Left lung (tissue), 10 donors: ENCODE data around the gene ROMO1. TPM values are rescaled to one million over a fixed set of nuclear protein-coding genes. Genes with fewer than 3 reads are reported as not detected.
"Not testable (repeated sequence)": the region's sequence is repeated elsewhere in the genome, so short reads cannot be mapped to it uniquely, and the experiment has no call there.

Source experiments
- ATAC-seq: fragments of 200-7000 bp; cut with Tn5 transposase; one replicate; pipeline ENCODE4 v1.9.1; 2020; ENCODE audit warnings: moderate library complexity
- DNase-seq, 4 donors: peaks; one replicate each; pipeline ENCODE4 v3.0.0-alpha.2; 2013 to 2020
- H3K27ac ChIP-seq, 2 donors: fragments of 200-600 bp; sonication (generic) in 1 of 2; one replicate each; pipeline versions ENCODE4 v1.5.0 to v1.8.0; 2020 to 2021
- H3K27me3 ChIP-seq, 2 donors: fragments of 200-600 bp; sonication (generic) in 1 of 2; one replicate each; pipeline versions ENCODE4 v1.5.0 to v1.8.0; 2020 to 2021
- H3K36me3 ChIP-seq, 2 donors: fragments of 200-600 bp; sonication (generic) in 1 of 2; one replicate each; pipeline versions ENCODE4 v1.5.0 to v1.8.0; 2020 to 2021
- H3K4me1 ChIP-seq, 2 donors: fragments of 200-600 bp; one replicate each; pipeline ENCODE4 v1.8.0; 2021
- H3K4me3 ChIP-seq, 2 donors: fragments of 200-600 bp; sonication (generic) in 1 of 2; one replicate each; pipeline versions ENCODE4 v1.5.0 to v1.8.0; 2020 to 2021; ENCODE audit warnings: mild to moderate bottlenecking in 1 of 2
- H3K9me3 ChIP-seq, 2 donors: fragments of 200-600 bp; sonication (generic) in 1 of 2; one replicate each; pipeline versions ENCODE4 v1.5.0 to v1.8.0; 2020 to 2021
- CTCF ChIP-seq, 2 donors: fragments of 200-600 bp; sonication (generic) in 1 of 2; IDR thresholded peaks; one replicate each; pipeline versions ENCODE4 v1.5.0 to v1.8.0; 2021; ENCODE audit warnings: antibody characterized with exemption in 2 of 2
- intact Hi-C, 2 donors: fragments of 100-400 bp; cut with DNase I; formaldehyde crosslinking; loops; one replicate each; pipeline versions ENCODE4 v1.11.2 to v1.14.2; 2022
- polyA plus RNA-seq, 6 donors: library from polyadenylated mRNA; unstranded; fragments of 120-200 nt; gene quantifications; one replicate each; pipeline ENCODE4 v1.2.1, GENCODE V29; 2013; ENCODE audit not compliant: insufficient read length in 6 of 6
- total RNA-seq, 2 donors: library from RNA; stranded (reverse); fragmentation: NEBNext Ultra II Directional; extraction: Animal tissue kit (Norgen Biotek cat#: 25700); gene quantifications; one replicate each; pipeline ENCODE4 v1.2.1, GENCODE V29; 2021
- donor health status: DM: no; HTN: yes; CAD: no.
- donor health status: DM: no; HTN: no; CAD: no.

The ROMO1 gene
- total and polyA plus RNA-seq, 8 donors = 49.6 to 126 (median 76.3) TPM

GRCh38 chr20:35721219-35721618 lies 22.0 kb downstream of the ROMO1 start:
- DNase-seq (no peak), ATAC-seq (no peak)
- H3K4me3 ChIP-seq = no peak overlapping the region
- no peak for TF ChIP-seq CTCF (IDR thresholded peaks at IDR 0.05)
- no peak overlapping the region for H3K27ac ChIP-seq
- peaks cover 0 to 3% of the 10 kb centered on the region in 2 donors for H3K4me1 ChIP-seq
- peaks cover 10 to 100% of the 10 kb centered on the region in 2 donors for H3K36me3 ChIP-seq
- H3K27me3 ChIP-seq = no peaks in the 10 kb centered on the region
- no peaks in the 10 kb centered on the region for H3K9me3 ChIP-seq
- intact Hi-C loops = no loop called here

- peaks cover 10 to 100% of the 10 kb centered on the region in 2 donors for H3K36me3 ChIP-seq
- intact Hi-C loops = no loop called here
- no peaks in the 10 kb centered on the region for H3K9me3 ChIP-seq
- TF ChIP-seq CTCF (IDR thresholded peaks at IDR 0.05) = no peak
- H3K27ac ChIP-seq = no peak overlapping the region
- no peaks in the 10 kb centered on the region for H3K27me3 ChIP-seq
- ATAC-seq = no peak
- H3K4me1 ChIP-seq = peaks cover 0 to 3% of the 10 kb centered on the region in 2 donors
- H3K4me3 ChIP-seq = no peak overlapping the region
- no peak for DNase-seq
Observed at GRCh38 chr20:35721621-35722020, 22.4 kb downstream of the ROMO1 start.

DNA sequence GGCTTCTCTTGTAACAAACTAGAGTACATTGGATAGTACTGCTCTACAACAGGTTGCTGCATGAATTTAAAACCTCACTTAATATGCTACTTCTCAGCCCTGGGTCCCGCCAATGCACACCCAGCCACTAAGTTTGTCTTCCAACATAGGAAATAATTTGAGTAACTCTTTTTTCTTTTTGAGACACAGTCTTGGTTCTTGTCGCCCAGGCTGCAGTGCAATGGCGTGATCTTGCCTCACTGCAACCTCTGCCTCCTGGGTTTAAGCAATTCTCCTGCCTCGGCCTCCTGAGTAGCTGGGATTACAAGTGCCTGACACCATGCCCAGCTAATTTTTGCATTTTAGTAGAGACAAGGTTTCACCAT lies 24.1 kb downstream of the ROMO1 start:
- intact Hi-C loops, ATAC-seq, H3K4me1 ChIP-seq, H3K4me3 ChIP-seq, H3K9me3 ChIP-seq, DNase-seq, H3K27me3 ChIP-seq, H3K27ac ChIP-seq: not testable (repeated sequence)
- H3K36me3 ChIP-seq = peaks cover 10 to 100% of the 10 kb centered on the region in 2 donors

DNA sequence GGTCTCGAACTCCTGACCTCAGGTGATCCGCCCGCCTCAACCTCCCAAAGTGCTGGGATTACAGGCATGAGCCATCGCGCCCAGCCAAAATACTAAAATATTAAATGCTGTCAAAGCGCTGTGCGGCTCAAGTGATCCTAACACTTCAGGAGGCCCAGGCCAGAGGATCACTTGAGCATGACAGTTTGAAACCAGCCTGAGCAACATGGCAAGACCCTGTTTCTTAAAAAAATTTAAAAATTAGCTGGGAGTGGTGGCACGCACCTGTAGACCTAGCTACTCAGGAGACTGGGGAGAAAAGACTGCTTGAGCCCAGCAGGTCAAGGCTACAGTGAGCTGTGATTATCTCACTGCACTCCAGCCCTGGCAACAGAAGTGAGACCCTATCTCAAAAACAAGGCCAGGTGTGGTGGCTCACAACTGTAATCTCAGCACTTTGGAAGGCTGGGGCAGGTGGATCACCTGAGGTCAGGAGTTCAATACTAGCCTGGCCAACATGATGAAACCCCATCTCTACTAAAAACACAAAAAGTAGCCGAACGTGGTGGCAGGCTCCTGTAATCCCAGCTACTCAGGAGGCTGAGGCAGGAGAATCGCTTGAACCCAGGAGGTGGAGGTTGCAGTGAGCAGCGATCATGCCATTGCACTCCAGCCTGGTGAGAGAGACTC lies 24.6 kb downstream of the ROMO1 start:
- H3K36me3 ChIP-seq = peaks cover 10 to 100% of the 10 kb centered on the region in 2 donors
- H3K4me3 ChIP-seq, H3K27ac ChIP-seq, intact Hi-C loops, H3K9me3 ChIP-seq, H3K4me1 ChIP-seq, H3K27me3 ChIP-seq, DNase-seq, ATAC-seq: not testable (repeated sequence)

- intact Hi-C loops = no loop called here
- Histone ChIP-seq H3K27me3 (no peaks in the 10 kb centered on the region), H3K4me1 (peaks cover 3 to 11% of the 10 kb centered on the region in 2 donors), H3K9me3 (no peaks in the 10 kb centered on the region), H3K36me3 (peaks cover 10 to 100% of the 10 kb centered on the region in 2 donors), H3K4me3 (no peak overlapping the region), H3K27ac (no peak overlapping the region)
- DNase-seq (no peak), ATAC-seq (no peak)
- no peak for TF ChIP-seq CTCF (IDR thresholded peaks at IDR 0.05)
Observed at GRCh38 chr20:35724321-35725230, 25.4 kb downstream of the ROMO1 start.
